Activated naive CD4-positive, alpha-beta T cell treated with Interleukin-2 at 50 U/mL for 16 hours (primary cell): ENCODE measurements around the gene FBXO24.

Experiments
- DNase-seq: peaks from one replicate; pipeline ENCODE4 v3.0.0-alpha.2; 2020

Gene FBXO24

GRCh38 chr7:100598425-100598824 is 12.3 kb downstream of the FBXO24 start:
- DNase-seq, result no peak

- no peak for DNase-seq
Observed at GRCh38 chr7:100599911-100600729, 14.0 kb downstream of the FBXO24 start.

- no peak for DNase-seq
Observed at GRCh38 chr7:100600730-100601038, 14.6 kb downstream of the FBXO24 start.

GRCh38 chr7:100602889-100603725 is 17.0 kb downstream of the FBXO24 start:
- DNase-seq, result no peak

DNA sequence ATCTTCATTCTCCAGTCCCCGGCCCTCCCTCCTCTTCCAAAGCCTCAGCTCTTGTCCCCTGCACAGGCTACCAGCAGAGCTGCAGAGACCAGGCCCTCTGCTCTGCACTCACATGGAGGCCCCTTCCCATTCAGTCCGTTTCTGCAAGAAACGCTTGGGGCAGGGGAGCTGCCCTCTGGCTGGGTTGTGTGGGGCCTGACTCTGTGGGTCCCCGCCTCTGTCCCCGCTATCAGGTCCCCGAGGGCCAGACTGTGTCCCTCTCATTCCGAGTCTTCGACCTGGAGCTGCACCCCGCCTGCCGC is 17.5 kb downstream of the FBXO24 start:
- DNase-seq, result no peak

DNA sequence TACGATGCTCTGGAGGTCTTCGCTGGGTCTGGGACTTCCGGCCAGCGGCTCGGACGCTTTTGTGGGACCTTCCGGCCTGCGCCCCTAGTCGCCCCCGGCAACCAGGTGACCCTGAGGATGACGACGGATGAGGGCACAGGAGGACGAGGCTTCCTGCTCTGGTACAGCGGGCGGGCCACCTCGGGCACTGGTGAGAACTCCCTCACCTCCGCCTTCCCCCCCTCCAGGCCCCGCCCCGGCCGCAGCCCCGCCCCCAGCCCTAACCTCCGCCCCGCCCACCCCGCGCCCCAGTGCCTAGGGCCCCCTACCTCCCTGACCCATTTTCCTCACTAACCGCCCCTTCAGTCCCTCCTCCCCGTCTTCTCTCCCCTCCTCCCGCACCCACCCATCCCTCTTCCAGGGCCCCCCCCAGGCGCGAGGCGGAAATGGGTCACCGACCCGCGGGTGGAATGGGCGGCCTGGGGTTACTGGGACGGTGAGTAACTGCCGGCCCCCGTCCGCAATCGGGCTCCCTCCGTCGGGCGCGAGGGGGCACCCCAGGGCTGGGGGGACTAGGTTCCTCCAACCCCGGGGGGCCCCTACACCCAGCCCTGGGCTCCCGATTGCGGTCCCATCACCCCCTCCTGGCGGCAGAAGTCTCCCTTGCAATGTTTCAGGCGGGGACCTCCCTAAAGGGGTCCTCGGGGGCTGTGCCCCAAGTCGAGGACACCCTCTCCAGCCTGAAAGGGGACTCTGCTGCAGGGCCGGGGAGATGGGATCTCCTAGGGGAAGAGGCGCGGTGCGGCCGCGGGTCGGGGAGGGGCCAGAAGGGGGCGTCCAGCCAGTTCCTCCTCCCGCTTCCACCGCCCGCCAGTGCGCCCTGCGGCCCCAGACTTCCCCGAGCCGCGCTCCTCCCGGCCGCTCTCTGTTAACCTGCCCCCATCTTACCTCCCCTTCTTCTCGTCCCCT is 18.2 kb downstream of the FBXO24 start:
- peak; percentile 78 for DNase-seq

DNA sequence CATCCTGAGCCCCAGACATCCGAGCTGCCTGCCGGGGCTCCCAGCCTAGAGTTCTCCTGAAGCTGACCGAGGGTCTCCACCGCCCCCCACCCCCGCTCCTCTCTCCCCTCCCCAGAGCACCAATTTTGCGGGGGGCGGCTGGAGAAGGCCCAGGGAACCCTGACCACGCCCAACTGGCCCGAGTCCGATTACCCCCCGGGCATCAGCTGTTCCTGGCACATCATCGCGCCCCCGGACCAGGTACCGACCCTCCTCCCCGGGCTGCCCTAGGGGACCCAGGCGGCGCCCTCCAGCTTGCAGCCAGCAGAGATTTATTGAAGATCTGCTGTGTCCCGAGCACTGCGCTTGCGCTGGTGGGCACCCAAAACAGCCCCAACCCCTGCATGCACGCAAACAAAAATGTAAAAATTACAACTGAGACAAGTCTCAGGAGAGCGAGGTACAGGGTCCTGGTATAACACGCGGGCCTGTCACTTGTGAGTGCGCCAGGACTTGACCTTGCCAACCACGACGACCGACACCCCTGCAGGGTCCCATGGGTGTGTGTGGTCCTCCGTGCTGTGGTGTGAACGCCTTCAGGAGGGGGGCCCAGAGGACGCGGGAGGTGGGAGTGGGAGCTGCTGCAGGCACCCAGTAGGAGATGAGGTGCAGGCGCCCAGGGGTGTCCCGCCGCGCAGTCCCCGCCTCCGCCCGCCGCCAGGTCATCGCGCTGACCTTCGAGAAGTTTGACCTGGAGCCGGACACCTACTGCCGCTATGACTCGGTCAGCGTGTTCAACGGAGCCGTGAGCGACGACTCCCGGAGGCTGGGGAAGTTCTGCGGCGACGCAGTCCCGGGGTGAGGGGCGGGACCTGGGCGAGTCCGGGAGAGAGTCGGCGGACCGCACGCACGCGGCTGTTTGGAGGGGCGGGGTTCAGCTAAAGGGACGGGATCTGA is 19.1 kb downstream of the FBXO24 start:
- DNase-seq, result peak; percentile 44

DNA sequence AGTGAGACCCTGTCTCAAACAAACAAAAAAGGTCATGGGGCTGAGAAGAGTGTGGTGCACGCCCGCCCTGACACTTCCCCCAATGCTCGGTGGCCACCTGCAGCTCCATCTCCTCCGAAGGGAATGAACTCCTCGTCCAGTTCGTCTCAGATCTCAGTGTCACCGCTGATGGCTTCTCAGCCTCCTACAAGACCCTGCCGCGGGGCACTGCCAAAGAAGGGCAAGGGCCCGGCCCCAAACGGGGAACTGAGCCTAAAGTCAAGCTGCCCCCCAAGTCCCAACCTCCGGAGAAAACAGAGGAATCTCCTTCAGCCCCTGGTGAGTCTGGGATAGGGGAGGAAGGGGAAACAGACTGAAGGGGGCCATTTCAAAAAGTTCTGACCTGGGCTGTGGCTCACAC is 20.2 kb downstream of the FBXO24 start:
- DNase-seq, result no peak

DNA sequence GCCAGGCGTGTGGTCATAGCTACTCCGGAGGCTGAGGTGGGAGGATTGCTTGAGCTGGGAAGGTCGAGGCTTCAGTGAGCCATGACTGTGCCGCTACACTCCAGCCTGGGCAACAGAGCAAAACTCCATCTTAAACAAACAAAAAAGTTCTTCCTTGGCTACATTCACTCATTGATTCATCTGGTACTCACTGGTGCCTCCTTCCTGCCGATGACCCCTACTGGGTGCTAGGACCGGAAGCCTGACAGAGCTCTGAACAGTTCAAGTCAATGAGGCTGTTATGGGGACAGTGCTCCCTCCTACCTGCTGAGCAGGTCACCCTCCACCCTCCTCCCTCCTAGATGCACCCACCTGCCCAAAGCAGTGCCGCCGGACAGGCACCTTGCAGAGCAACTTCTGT is 21.0 kb downstream of the FBXO24 start:
- DNase-seq, result no peak

GRCh38 chr7:100609958-100610357 is 23.8 kb downstream of the FBXO24 start:
- DNase-seq, result no peak

- peak; percentile 98 for DNase-seq
Observed at GRCh38 chr7:100611983-100612729, 26.0 kb downstream of the FBXO24 start, which contains the start of gene MOSPD3. TSS of gene MOSPD3 (plus strand) at chr7:100612540. CDS start at chr7:100612792, 252 bp downstream.

- DNase-seq, result no peak
Observed at GRCh38 chr7:100612730-100613390, 26.7 kb downstream of the FBXO24 start.

GRCh38 chr7:100613412-100614175 is 27.5 kb downstream of the FBXO24 start:
- DNase-seq, result no peak

DNA sequence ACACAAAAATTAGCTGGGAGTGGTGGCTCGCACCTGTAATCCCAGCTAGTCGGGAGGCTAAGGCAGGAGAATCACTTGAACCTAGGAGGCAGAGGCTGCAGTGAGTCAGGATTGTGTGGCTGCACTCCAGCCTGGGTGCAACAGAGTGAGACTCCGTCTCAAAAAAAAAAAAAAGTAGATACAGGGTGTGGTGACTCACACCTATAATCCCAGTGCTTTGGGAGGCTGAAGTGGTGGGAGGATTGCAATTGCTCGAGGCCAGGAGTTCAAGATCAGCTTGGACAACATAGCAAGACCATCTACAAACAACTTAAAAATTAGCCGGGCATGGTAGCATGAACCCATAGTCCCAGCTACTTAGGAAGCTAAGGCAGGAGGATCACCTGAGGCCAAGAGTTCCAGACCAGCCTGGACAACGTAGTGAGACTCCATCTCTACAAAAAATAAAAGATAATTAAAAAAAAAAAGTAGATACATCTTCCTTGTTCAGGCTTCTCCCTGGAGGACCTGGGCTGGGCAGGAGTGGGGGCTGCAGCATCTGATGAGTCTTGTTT is 28.3 kb downstream of the FBXO24 start:
- DNase-seq, result no peak

GRCh38 chr7:100620239-100620638 is 34.1 kb downstream of the FBXO24 start:
- DNase-seq, result no peak

GRCh38 chr7:100620804-100621203 is 34.7 kb downstream of the FBXO24 start:
- no peak for DNase-seq

- no peak for DNase-seq
Observed at GRCh38 chr7:100621554-100621953, 35.4 kb downstream of the FBXO24 start.

GRCh38 chr7:100623951-100624824 is 38.1 kb downstream of the FBXO24 start:
- DNase-seq, result no peak

GRCh38 chr7:100626055-100626454 is 39.9 kb downstream of the FBXO24 start:
- DNase-seq, result no peak
